ENCODE data around the gene NSDHL. TPM values are rescaled to one million over a fixed set of nuclear protein-coding genes. Genes with fewer than 3 reads are reported as not detected.

The NSDHL gene
- total and polyA plus RNA-seq, 2 of the 4 experiments (the other 2 are of a cell fraction): 22.8 to 26.0 TPM

- POLR2A ChIA-PET (ENCODE audit: unreplicated experiment): no interaction called here
Observed at GRCh38 chrX:152866386-152866785, 35.5 kb downstream of the NSDHL start.

More at GRCh38 chrX:152866386-152866785, 35.5 kb downstream of the NSDHL start:
- no peak overlapping the region for H3K56ac ChIP-seq (ENCODE audit: extremely low read depth, insufficient read depth, low read length)
- 63% methylated on average over 3 of the region's 5 CpGs; no CpG with 5 or more reads in 1 of the 2 experiments for WGBS, 2 experiments (ENCODE audit: extremely low coverage in 2 of 2, insufficient read length in 1 of 2)
- no peaks in the 10 kb centered on the region for H4K20me1 ChIP-seq (ENCODE audit: insufficient read depth, low read length)
- peaks cover 15% of the 10 kb centered on the region for H3K36me3 ChIP-seq (ENCODE audit: control insufficient read depth, insufficient read depth, low read length)
- no peak overlapping the region for H4K5ac ChIP-seq (ENCODE audit: low read depth, low read length)
- H3K9me3 ChIP-seq (ENCODE audit: control insufficient read depth, insufficient read depth, low read length): no peaks in the 10 kb centered on the region
- H3K4me3 ChIP-seq (ENCODE audit: insufficient read depth, low read depth, low read length): no peak overlapping the region
- H2BK5ac ChIP-seq (ENCODE audit: low read depth, low read length, poor library complexity, severe bottlenecking): no peak overlapping the region
- no peak overlapping the region for H2BK120ac ChIP-seq (ENCODE audit: low read depth, low read length)
- in situ Hi-C loops (cut with MboI; ENCODE audit: low sequenced_read_pairs) (no loop called here), intact Hi-C loops (cut with micrococcal nuclease) (no loop called here), dilution Hi-C loops (cut with HindIII; ENCODE audit: low sequenced_read_pairs, unreplicated experiment) (no loop called here)
- H3K27me3 ChIP-seq (ENCODE audit: control insufficient read depth, insufficient read depth, low read length): no peaks in the 10 kb centered on the region
- TF ChIP-seq MAZ (IDR thresholded peaks at IDR 0.05; ENCODE audit: borderline replicate concordance, low read depth, low read length) (no peak), CHD1 (IDR thresholded peaks at IDR 0.05; ENCODE audit: low read depth, low read length) (no peak), CTCF (conservative IDR thresholded peaks at IDR 0.05; ENCODE audit: low read depth, low read length) (no peak), NFE2L2 (IDR thresholded peaks at IDR 0.05; ENCODE audit: low read depth, low read length) (no peak), POLR2A (IDR thresholded peaks at IDR 0.05; ENCODE audit: low read depth, low read length) (no peak), SMC3 (IDR thresholded peaks at IDR 0.05; ENCODE audit: low read depth, low read length) (no peak), CEBPB (IDR thresholded peaks at IDR 0.05; ENCODE audit: low read depth, low read length) (no peak), RAD21 (IDR thresholded peaks at IDR 0.05; ENCODE audit: low read length) (no peak), FOS (IDR thresholded peaks at IDR 0.05; ENCODE audit: low read depth, low read length) (no peak), MAFK (IDR thresholded peaks at IDR 0.05; ENCODE audit: low read depth, low read length) (no peak), RFX5 (IDR thresholded peaks at IDR 0.05; ENCODE audit: low read depth, low read length) (no peak), RCOR1 (IDR thresholded peaks at IDR 0.05; ENCODE audit: insufficient replicate concordance, low read length) (no peak), BHLHE40 (IDR thresholded peaks at IDR 0.05; ENCODE audit: low read depth, low read length) (no peak), MXI1 (IDR thresholded peaks at IDR 0.05; ENCODE audit: borderline replicate concordance, low read depth, low read length) (no peak)
- TF ChIP-seq, protein P1, sequence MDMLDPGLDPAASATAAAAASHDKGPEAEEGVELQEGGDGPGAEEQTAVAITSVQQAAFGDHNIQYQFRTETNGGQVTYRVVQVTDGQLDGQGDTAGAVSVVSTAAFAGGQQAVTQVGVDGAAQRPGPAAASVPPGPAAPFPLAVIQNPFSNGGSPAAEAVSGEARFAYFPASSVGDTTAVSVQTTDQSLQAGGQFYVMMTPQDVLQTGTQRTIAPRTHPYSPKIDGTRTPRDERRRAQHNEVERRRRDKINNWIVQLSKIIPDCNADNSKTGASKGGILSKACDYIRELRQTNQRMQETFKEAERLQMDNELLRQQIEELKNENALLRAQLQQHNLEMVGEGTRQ (IDR thresholded peaks at IDR 0.05; ENCODE audit: low read depth, low read length): no peak
- TF ChIP-seq, protein P2, sequence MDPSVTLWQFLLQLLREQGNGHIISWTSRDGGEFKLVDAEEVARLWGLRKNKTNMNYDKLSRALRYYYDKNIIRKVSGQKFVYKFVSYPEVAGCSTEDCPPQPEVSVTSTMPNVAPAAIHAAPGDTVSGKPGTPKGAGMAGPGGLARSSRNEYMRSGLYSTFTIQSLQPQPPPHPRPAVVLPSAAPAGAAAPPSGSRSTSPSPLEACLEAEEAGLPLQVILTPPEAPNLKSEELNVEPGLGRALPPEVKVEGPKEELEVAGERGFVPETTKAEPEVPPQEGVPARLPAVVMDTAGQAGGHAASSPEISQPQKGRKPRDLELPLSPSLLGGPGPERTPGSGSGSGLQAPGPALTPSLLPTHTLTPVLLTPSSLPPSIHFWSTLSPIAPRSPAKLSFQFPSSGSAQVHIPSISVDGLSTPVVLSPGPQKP (IDR thresholded peaks at IDR 0.05; ENCODE audit: borderline replicate concordance, low read depth, low read length): no peak
- H2BK15ac ChIP-seq (ENCODE audit: low read depth, low read length): no peak overlapping the region
- no peak overlapping the region for H4K8ac ChIP-seq (ENCODE audit: low read depth in 2 of 2, low read length in 2 of 2)
- H3K23ac ChIP-seq (ENCODE audit: low read depth, low read length): no peak overlapping the region
- H4K91ac ChIP-seq (ENCODE audit: insufficient read depth, low read depth, low read length): no peak overlapping the region
- no peak for DNase-seq
- no peaks in the 10 kb centered on the region for H3K79me1 ChIP-seq (ENCODE audit: low read depth in 1 of 2, low read length in 2 of 2)
- no peaks in the 10 kb centered on the region; the same call in 1 of the 2 replicates for H3K4me1 ChIP-seq (ENCODE audit: control insufficient read depth, insufficient read depth, low read length)
- ATAC-seq (ENCODE audit: low read depth): no peak
- no TSS peak for BruUV-seq (replicated peaks)
- H3K9me1 ChIP-seq (ENCODE audit: insufficient read depth, low read length): no peaks in the 10 kb centered on the region
- H3K27ac ChIP-seq (ENCODE audit: insufficient read depth, low read length): no peak overlapping the region
- H2AFZ ChIP-seq (replicated peaks; ENCODE audit: low read length, poor library complexity): no peak overlapping the region
- H3K9ac ChIP-seq (ENCODE audit: low read depth, low read length): no peak overlapping the region
- no peak overlapping the region for H2AK5ac ChIP-seq (ENCODE audit: low read depth, low read length)
- H3K18ac ChIP-seq (ENCODE audit: low read depth, low read length): no peak overlapping the region
- no peak overlapping the region for H3K4me2 ChIP-seq (ENCODE audit: low read depth, low read length)
- H3K4ac ChIP-seq (ENCODE audit: low read depth, low read length): no peak overlapping the region
- no peak overlapping the region for H3K14ac ChIP-seq (replicated peaks; ENCODE audit: low read depth, low read length)
- H2AK9ac ChIP-seq (replicated peaks; ENCODE audit: low read depth, low read length, poor library complexity): no peak overlapping the region
- no peak overlapping the region for H2BK20ac ChIP-seq (ENCODE audit: low read depth, low read length)
- CTCF ChIA-PET: no interaction called here
